PFSK-1 (cell line): Measurements from ENCODE around the gene P4HA3.

ENCODE experiments used
- SIN3A ChIP-seq: IDR thresholded peaks from 2 replicates; pipeline ENCODE4 v1.6.1; 2012; ENCODE audit warnings: mild to moderate bottlenecking, low read length, moderate library complexity, borderline replicate concordance; ENCODE audit not compliant: insufficient read depth
- TF ChIP-seq, protein P1 (sequence below), 2 experiments: IDR thresholded peaks; 2 replicates each; pipeline versions ENCODE4 v1.6.1 to v1.8.0; 2011 to 2012; ENCODE audit warnings: low read depth in 2 of 2, low read length in 2 of 2, control low read depth in 1 of 2, inconsistent platforms in 1 of 2, mild to moderate bottlenecking in 1 of 2, moderate library complexity in 1 of 2; ENCODE audit not compliant: insufficient read depth in 1 of 2

- TF ChIP-seq, protein P1, sequence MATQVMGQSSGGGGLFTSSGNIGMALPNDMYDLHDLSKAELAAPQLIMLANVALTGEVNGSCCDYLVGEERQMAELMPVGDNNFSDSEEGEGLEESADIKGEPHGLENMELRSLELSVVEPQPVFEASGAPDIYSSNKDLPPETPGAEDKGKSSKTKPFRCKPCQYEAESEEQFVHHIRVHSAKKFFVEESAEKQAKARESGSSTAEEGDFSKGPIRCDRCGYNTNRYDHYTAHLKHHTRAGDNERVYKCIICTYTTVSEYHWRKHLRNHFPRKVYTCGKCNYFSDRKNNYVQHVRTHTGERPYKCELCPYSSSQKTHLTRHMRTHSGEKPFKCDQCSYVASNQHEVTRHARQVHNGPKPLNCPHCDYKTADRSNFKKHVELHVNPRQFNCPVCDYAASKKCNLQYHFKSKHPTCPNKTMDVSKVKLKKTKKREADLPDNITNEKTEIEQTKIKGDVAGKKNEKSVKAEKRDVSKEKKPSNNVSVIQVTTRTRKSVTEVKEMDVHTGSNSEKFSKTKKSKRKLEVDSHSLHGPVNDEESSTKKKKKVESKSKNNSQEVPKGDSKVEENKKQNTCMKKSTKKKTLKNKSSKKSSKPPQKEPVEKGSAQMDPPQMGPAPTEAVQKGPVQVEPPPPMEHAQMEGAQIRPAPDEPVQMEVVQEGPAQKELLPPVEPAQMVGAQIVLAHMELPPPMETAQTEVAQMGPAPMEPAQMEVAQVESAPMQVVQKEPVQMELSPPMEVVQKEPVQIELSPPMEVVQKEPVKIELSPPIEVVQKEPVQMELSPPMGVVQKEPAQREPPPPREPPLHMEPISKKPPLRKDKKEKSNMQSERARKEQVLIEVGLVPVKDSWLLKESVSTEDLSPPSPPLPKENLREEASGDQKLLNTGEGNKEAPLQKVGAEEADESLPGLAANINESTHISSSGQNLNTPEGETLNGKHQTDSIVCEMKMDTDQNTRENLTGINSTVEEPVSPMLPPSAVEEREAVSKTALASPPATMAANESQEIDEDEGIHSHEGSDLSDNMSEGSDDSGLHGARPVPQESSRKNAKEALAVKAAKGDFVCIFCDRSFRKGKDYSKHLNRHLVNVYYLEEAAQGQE (IDR thresholded peaks at IDR 0.05; ENCODE audit: insufficient read depth in 1 of 2, low read depth in 2 of 2, low read length in 2 of 2): peak in 1 of 2 experiments; percentile 33; a peak in 1 of 4 replicates
- no peak for TF ChIP-seq SIN3A
Measured at GRCh38 chr11:74325649-74326645, 14.5 kb upstream of the P4HA3 start.
